ENCODE results near the gene MSMB. TPM values are rescaled to one million over a fixed set of nuclear protein-coding genes. Genes with fewer than 3 reads are reported as not detected.

MSMB gene
- total and polyA plus RNA-seq, 9 of the 15 experiments (the other 6 are each of a cell fraction or from before 2014, with no cell fraction given), result 0.21 to 0.60 TPM; not detected in 7

- TF ChIP-seq MTA3 (IDR thresholded peaks at IDR 0.05; ENCODE audit: borderline replicate concordance) (no peak), ILK (tag; IDR thresholded peaks at IDR 0.05; ENCODE audit: borderline replicate concordance, low read depth) (no peak), ZNF232 (CRISPR knock-in tag; IDR thresholded peaks at IDR 0.05) (no peak), ELF1 (tag; IDR thresholded peaks at IDR 0.05) (no peak), KLF1 (tag; IDR thresholded peaks at IDR 0.05) (no peak), BCLAF1 (IDR thresholded peaks at IDR 0.05; ENCODE audit: borderline replicate concordance in 1 of 2, control insufficient read depth in 1 of 2, low read depth in 2 of 2, low read length in 1 of 2) (no peak), HMBOX1 (IDR thresholded peaks at IDR 0.05) (no peak), CBFA2T2 (conservative IDR thresholded peaks at IDR 0.05) (peak; percentile 54; the same call in 1 of the 2 replicates), E2F4 (CRISPR knock-in tag; IDR thresholded peaks at IDR 0.05; ENCODE audit: low read depth) (no peak), NR2C2 (CRISPR knock-in tag; IDR thresholded peaks at IDR 0.05) (no peak), NR2C2 (tag; IDR thresholded peaks at IDR 0.05) (peak; percentile 21; the same call in 1 of the 2 replicates), HDAC2 (IDR thresholded peaks at IDR 0.05) (peak; percentile 73), CREB5 (CRISPR knock-in tag; IDR thresholded peaks at IDR 0.05) (no peak), ZNF197 (CRISPR knock-in tag; IDR thresholded peaks at IDR 0.05; ENCODE audit: low read depth) (no peak), HDAC1 (IDR thresholded peaks at IDR 0.05) (peak in 1 of 2 experiments; percentile 61; a peak in 1 of 4 replicates), SMARCA4 (IDR thresholded peaks at IDR 0.05) (0 out of 2 replicates have a peak, but pooled peaks have one; percentile 51), DPF2 (IDR thresholded peaks at IDR 0.05) (peak; percentile 67; the same call in 1 of the 2 replicates), EP300 (IDR thresholded peaks at IDR 0.05; ENCODE audit: low read length) (peak; percentile 53), ZKSCAN1 (IDR thresholded peaks at IDR 0.05; ENCODE audit: low read depth, low read length) (no peak), SAFB (IDR thresholded peaks at IDR 0.05; ENCODE audit: borderline replicate concordance, low read depth, low read length) (no peak), RAD21 (CRISPR knock-in tag; conservative IDR thresholded peaks at IDR 0.05 in 1 of 2, IDR thresholded peaks at IDR 0.05 in 1 of 2) (0 out of 4 replicates have a peak, but pooled peaks of 1 of the 2 experiments have one; percentile 18), ARID1B (IDR thresholded peaks at IDR 0.05) (peak; percentile 81)
These were observed 7.7 kb upstream of the MSMB start (continued) for GRCh38 chr10:46053534-46054434.
